K562 (cell line): Measurements from ENCODE around the gene HSPA1B. TPM values are rescaled to one million over a fixed set of nuclear protein-coding genes. Genes with fewer than 3 reads are reported as not detected.

Source experiments
- ARNT ChIP-seq, 2 experiments: fragments of 450-650 bp; IDR thresholded peaks; 2 replicates each; pipeline ENCODE4 v1.6.1; 2016; ENCODE audit warnings: mild to moderate bottlenecking in 1 of 2
- ATF1 ChIP-seq, 2 experiments: fragments of 450-650 bp in 1 of 2; IDR thresholded peaks; 2 replicates each; pipeline ENCODE4 v1.6.1; 2016; ENCODE audit warnings: missing compliant biosample characterization in 1 of 2, missing genetic modification characterization in 1 of 2
- CBFA2T3 ChIP-seq: fragments of 450-650 bp; IDR thresholded peaks from 2 replicates; pipeline ENCODE4 v1.6.1; 2017
- CTBP1 ChIP-seq: fragments of 450-650 bp; IDR thresholded peaks from 2 replicates; pipeline ENCODE4 v1.6.1; 2016; ENCODE audit warnings: borderline replicate concordance
- GABPA ChIP-seq: fragments of 200-800 bp; sonication (Bioruptor generic); conservative IDR thresholded peaks from 2 replicates; pipeline ENCODE4 v1.6.1; 2016; ENCODE audit warnings: low read depth, missing genetic modification characterization, missing compliant biosample characterization
- KHSRP ChIP-seq: fragments of 450-650 bp; IDR thresholded peaks from 2 replicates; pipeline ENCODE4 v1.6.1; 2017
- KLF1 ChIP-seq: fragments of 450-650 bp; IDR thresholded peaks from 2 replicates; pipeline ENCODE4 v1.6.1; 2016; ENCODE audit warnings: missing genetic modification characterization, missing compliant biosample characterization
- MECOM ChIP-seq: fragments of 250-450 bp; sonication (Bioruptor Pico); IDR thresholded peaks from 2 replicates; pipeline ENCODE4 v1.8.0; 2022; ENCODE audit warnings: inconsistent platforms
- MYC ChIP-seq, 2 experiments: fragments of 250-450 bp in 1 of 2; sonication (Bioruptor Pico) in 1 of 2; IDR thresholded peaks; 2 replicates each; pipeline versions ENCODE4 v1.5.1 to v1.6.1; 2012 to 2021; ENCODE audit warnings: low read depth in 2 of 2, borderline replicate concordance in 1 of 2, improper control_type of control experiment in 1 of 2, low read length in 1 of 2, mild to moderate bottlenecking in 1 of 2, moderate library complexity in 1 of 2
- NEUROD1 ChIP-seq: fragments of 150-350 bp; IDR thresholded peaks from 2 replicates; pipeline ENCODE4 v1.6.1; 2014; ENCODE audit warnings: borderline replicate concordance, low read length, low read depth; ENCODE audit not compliant: partially characterized antibody
- NFRKB ChIP-seq: fragments of 450-650 bp; IDR thresholded peaks from 2 replicates; pipeline ENCODE4 v1.6.1; 2016; ENCODE audit warnings: low read depth
- PCBP1 ChIP-seq: fragments of 200-400 bp; formaldehyde crosslinking; IDR thresholded peaks from 2 replicates; pipeline ENCODE4 v1.6.1; 2018; ENCODE audit warnings: mild to moderate bottlenecking, low read depth, low read length; ENCODE audit not compliant: poor library complexity, severe bottlenecking
- PHTF2 ChIP-seq: fragments of 250-450 bp; sonication (Bioruptor Pico); IDR thresholded peaks from 2 replicates; pipeline ENCODE4 v1.5.0; 2021; ENCODE audit warnings: mild to moderate bottlenecking
- PURB ChIP-seq: sonication (generic); formaldehyde crosslinking; IDR thresholded peaks from 2 replicates; pipeline ENCODE4 v1.9.0; 2021; ENCODE audit warnings: low read depth, mild to moderate bottlenecking, missing genetic modification reagents
- RCOR1 ChIP-seq, 2 experiments: IDR thresholded peaks; 2 replicates each; pipeline ENCODE4 v1.6.1; 2012; ENCODE audit warnings: low read depth in 2 of 2, low read length in 2 of 2, borderline replicate concordance in 1 of 2, improper control_type of control experiment in 1 of 2
- RFX1 ChIP-seq: fragments of 450-650 bp; IDR thresholded peaks from 2 replicates; pipeline ENCODE4 v1.6.1; 2016; ENCODE audit warnings: mild to moderate bottlenecking, moderate library complexity
- SMAD4 ChIP-seq: fragments of 250-450 bp; sonication (Bioruptor Pico); conservative IDR thresholded peaks from 2 replicates; pipeline ENCODE4 v1.8.0; 2021; ENCODE audit warnings: inconsistent platforms, mild to moderate bottlenecking, moderate library complexity
- SNRNP70 ChIP-seq: fragments of 200-400 bp; formaldehyde crosslinking; optimal IDR thresholded peaks from 2 replicates; pipeline ENCODE3; 2017; ENCODE audit warnings: low read depth, low read length
- SP1 ChIP-seq: sonication (generic); formaldehyde crosslinking; IDR thresholded peaks from 2 replicates; pipeline ENCODE4 v1.8.1; 2022; ENCODE audit warnings: mild to moderate bottlenecking, missing genetic modification reagents
- TCF3 ChIP-seq: sonication (generic); formaldehyde crosslinking; IDR thresholded peaks from 2 replicates; pipeline ENCODE4 v1.4.0; 2020; ENCODE audit warnings: mild to moderate bottlenecking, missing genetic modification reagents
- ZBTB8A ChIP-seq: fragments of 450-650 bp; IDR thresholded peaks from 2 replicates; pipeline ENCODE4 v1.6.1; 2018; ENCODE audit warnings: mild to moderate bottlenecking, moderate library complexity; ENCODE audit not compliant: partially characterized antibody
- ZFP30 ChIP-seq: fragments of 250-450 bp; sonication (Bioruptor Pico); IDR thresholded peaks from 2 replicates; pipeline ENCODE4 v1.8.0; 2022; ENCODE audit warnings: moderate library complexity, mild to moderate bottlenecking, inconsistent platforms, borderline replicate concordance
- ZNF140 ChIP-seq: fragments of 250-450 bp; sonication (Bioruptor Pico); IDR thresholded peaks from 2 replicates; pipeline ENCODE4 v1.8.0; 2021; ENCODE audit warnings: moderate library complexity, mild to moderate bottlenecking, inconsistent platforms
- polyA plus RNA-seq, 8 experiments: library from polyadenylated mRNA; depleted of rRNA in 4 of 8; stranded (reverse) in 5 of 8; unstranded in 3 of 8; fragments of >200 nt; fragmentation: Nextera tagmentation in 2 of 8; fragmentation: Illumina TruSeq in 1 of 8; extraction: Ambion mirVana in 2 of 8; extraction: Trizol in 1 of 8; gene quantifications; 2 replicates each; pipeline versions ENCODE4 v1.2.1 to v1.2.3, GENCODE V29; 2011 to 2014; ENCODE audit warnings: inconsistent platforms in 1 of 8, missing spikeins in 1 of 8
- total RNA-seq, 7 experiments: library from RNA; depleted of rRNA in 6 of 7; stranded (reverse); fragments of >200 nt in 6 of 7; fragmentation: Illumina TruSeq in 2 of 7; extraction: Trizol in 2 of 7; gene quantifications; 2 replicates each; pipeline versions ENCODE4 v1.2.1 to v1.2.3, GENCODE V29; 2011 to 2021; ENCODE audit warnings: low replicate concordance in 1 of 7
- TF ChIP-seq, protein P1 (sequence below): sonication (generic); formaldehyde crosslinking; IDR thresholded peaks from 2 replicates; pipeline ENCODE4 v1.8.0; 2022; ENCODE audit warnings: mild to moderate bottlenecking, low read depth, missing genetic modification reagents
- TF ChIP-seq, protein P2 (sequence below): fragments of 200-400 bp; formaldehyde crosslinking; IDR thresholded peaks from 2 replicates; pipeline ENCODE4 v1.6.1; 2017; ENCODE audit warnings: mild to moderate bottlenecking, low read depth, low read length, moderate library complexity

Gene HSPA1B
- total and polyA plus RNA-seq, 9 of the 15 experiments (the other 6 are each of a cell fraction or from before 2014, with no cell fraction given) = 0.27 to 227 (median 51.2) TPM

DNA sequence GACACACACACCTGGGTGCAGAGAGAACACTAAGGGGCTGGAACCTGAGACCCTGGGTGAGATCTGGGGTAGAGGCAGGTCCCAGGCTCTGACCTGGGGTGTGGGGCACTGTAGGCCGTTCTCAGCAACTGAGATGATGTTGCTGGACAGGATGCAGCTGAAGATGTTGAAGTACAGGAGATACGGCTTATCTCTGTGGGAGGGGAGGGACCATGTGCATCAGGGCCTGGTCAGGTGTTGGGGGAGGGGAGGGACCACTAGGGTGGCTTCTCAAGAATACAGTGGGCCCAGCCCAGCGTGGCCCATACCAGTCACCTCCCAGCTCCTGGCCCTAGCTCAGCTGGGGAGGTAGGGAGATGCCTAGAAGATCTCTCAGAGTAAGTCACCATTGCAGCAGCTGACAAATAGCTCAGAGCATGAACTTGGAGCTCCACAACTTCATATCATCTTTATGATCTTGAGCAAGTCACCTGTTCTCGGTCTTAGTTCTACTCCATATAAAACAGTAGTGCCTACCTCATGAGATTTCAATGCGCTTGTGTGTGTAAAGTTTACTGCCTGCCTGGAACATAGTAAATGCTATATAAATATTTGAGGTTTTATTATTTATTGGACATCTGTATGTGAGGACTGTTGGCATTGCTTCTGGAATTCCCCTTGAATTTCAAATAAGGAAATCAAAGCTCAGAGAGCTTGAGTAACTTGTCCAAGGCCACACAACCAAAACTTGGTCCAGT lies 47.5 kb downstream of the HSPA1B start (continued):
- TF ChIP-seq CBFA2T3 (peak; percentile 49; the same call in 1 of the 2 replicates), KHSRP (no peak), ZFP30 (no peak), PURB (no peak), RFX1 (no peak), NEUROD1 (no peak), ZBTB8A (no peak), KLF1 (tag) (no peak), ATF1 (CRISPR knock-in tag; IDR thresholded peaks at IDR 0.05) (no peak), ATF1 (tag; IDR thresholded peaks at IDR 0.05) (no peak), GABPA (tag) (no peak), RCOR1 (IDR thresholded peaks at IDR 0.05; ENCODE audit: borderline replicate concordance in 1 of 2, low read depth in 2 of 2, low read length in 2 of 2) (peak in 1 of 2 experiments; percentile 93; a peak in 2 of 4 replicates), PHTF2 (CRISPR knock-in tag) (no peak), ZNF140 (CRISPR knock-in tag) (no peak), SNRNP70 (no peak), MYC (IDR thresholded peaks at IDR 0.05; ENCODE audit: low read depth, low read length) (0 out of 2 replicates have a peak, but pooled peaks have one; percentile 23), MYC (CRISPR knock-in tag; IDR thresholded peaks at IDR 0.05; ENCODE audit: borderline replicate concordance, low read depth) (no peak), SMAD4 (CRISPR knock-in tag) (no peak), PCBP1 (no peak), CTBP1 (peak; percentile 93; the same call in 1 of the 2 replicates), MECOM (CRISPR knock-in tag) (no peak), SP1 (CRISPR knock-in tag) (no peak), NFRKB (no peak), TCF3 (CRISPR knock-in tag) (no peak), ARNT (IDR thresholded peaks at IDR 0.05) (no peak)
- TF ChIP-seq, protein P1, sequence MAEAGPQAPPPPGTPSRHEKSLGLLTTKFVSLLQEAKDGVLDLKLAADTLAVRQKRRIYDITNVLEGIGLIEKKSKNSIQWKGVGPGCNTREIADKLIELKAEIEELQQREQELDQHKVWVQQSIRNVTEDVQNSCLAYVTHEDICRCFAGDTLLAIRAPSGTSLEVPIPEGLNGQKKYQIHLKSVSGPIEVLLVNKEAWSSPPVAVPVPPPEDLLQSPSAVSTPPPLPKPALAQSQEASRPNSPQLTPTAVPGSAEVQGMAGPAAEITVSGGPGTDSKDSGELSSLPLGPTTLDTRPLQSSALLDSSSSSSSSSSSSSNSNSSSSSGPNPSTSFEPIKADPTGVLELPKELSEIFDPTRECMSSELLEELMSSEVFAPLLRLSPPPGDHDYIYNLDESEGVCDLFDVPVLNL (CRISPR knock-in tag) = no peak
- TF ChIP-seq, protein P2, sequence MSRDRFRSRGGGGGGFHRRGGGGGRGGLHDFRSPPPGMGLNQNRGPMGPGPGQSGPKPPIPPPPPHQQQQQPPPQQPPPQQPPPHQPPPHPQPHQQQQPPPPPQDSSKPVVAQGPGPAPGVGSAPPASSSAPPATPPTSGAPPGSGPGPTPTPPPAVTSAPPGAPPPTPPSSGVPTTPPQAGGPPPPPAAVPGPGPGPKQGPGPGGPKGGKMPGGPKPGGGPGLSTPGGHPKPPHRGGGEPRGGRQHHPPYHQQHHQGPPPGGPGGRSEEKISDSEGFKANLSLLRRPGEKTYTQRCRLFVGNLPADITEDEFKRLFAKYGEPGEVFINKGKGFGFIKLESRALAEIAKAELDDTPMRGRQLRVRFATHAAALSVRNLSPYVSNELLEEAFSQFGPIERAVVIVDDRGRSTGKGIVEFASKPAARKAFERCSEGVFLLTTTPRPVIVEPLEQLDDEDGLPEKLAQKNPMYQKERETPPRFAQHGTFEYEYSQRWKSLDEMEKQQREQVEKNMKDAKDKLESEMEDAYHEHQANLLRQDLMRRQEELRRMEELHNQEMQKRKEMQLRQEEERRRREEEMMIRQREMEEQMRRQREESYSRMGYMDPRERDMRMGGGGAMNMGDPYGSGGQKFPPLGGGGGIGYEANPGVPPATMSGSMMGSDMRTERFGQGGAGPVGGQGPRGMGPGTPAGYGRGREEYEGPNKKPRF = no peak
